GM20431 (cell line): ENCODE measurements around the gene ALCAM.

ENCODE experiments used
- in situ Hi-C: fragments of 300-500 bp; cut with MseI, MboI; formaldehyde crosslinking; loops from one replicate; pipeline ENCODE4 v1.15.0; 2020; ENCODE audit warnings: low sequenced_read_pairs; ENCODE audit not compliant: unreplicated experiment

Gene ALCAM

DNA sequence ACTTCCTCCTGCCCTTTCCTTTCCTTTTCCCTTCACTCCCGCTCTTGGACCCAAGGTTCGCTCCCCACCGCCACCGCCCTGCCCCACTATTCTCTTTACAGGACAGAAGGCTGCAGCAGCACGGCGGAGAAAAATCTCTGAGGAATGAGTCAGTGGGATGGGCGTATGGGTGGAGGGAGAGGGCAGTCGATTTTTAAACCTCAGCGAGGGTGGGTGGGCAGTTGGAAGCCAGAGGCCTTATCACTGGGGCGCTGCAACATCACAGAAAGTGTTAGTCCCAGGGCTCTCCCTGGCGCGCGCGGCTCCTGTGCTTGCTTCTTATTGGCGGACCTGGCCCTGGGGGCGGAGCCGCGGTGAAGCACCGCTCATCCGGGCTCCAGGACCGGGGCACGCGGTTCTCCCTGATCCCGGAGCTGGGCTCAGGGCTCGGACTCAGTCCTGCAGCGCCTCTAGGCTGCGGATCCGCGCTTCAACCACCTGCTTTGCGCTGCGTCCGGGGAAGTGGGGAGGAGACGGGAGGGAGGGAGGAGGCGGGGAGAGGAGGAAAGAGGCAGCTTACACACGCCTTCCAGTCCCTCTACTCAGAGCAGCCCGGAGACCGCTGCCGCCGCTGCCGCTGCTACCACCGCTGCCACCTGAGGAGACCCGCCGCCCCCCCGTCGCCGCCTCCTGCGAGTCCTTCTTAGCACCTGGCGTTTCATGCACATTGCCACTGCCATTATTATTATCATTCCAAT, at the start of gene ALCAM:
ALCAM (plus strand) TSS at position 584 of the 737 bp plus-strand sequence.
- in situ Hi-C loops = loop anchor here (25.0 kb wide), 1 partner anchor 1104 kb away; no protein-coding TSS in a partner anchor

DNA sequence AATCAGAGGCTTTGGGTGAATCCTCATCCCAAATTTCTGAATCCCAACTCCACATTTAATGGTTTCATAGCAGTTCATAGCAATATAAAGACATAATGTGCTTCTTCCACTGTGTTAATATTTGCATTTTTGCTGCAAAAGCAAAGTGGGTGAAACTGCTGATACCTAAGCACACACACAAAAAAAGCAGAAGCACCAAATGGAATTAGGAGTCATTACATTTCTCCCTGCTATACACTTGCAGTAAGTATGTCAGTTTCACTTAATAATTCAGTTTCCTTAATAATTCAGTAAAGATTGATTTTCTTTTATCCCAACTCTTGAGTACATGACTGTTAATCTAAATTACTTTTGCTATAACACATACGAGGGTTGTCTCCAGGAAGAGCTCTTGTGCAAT, 48.9 kb upstream of the ALCAM start:
- in situ Hi-C loops = no loop called here

DNA sequence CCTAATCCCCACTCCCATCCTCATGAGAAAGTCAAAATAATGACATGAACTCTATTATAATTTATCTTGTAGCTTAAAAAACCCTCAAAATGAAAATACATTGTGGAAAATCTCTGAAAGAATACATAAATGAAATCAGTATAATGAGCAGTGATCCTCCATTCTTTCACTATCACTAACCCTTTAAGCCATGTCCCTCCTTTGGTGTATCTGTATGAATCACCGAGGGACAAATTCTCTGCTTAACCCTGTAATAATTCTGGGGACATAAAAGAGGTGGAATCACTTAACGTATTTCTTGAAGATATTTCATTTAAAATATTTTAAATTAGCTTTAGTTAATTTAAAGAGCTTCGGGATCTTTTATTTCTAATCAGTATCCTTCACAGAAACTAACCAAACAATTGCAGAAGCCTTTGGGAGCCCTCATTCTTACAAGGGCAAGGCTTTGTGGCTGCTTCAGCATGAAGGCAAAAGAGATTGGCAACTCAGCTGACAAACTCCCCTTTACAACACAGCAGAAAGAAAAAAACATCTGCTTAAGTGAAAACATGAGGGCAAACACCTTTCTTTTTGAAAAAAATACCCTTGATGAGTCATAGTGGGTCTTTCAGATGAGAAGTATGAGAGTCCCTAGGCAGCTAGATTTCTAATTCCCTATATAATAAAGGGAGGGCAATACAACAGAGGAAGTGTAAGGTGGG, 44.0 kb upstream of the ALCAM start:
- in situ Hi-C loops = no loop called here

DNA sequence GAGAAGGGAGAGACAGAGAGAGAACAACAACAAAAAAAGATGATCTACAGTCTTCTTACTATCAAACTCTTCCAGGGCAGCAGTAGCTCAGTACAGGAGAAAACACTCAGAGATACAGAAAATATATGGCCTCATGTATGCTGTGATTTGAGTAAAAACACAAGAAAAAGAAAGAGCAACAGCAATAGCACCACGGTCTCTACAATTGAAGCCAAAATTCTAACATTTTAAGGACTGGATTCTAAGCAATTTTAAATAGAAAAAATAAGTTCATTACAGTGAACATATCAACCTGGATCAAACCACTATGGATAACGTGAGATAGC, 43.5 kb upstream of the ALCAM start:
- in situ Hi-C loops = no loop called here

DNA sequence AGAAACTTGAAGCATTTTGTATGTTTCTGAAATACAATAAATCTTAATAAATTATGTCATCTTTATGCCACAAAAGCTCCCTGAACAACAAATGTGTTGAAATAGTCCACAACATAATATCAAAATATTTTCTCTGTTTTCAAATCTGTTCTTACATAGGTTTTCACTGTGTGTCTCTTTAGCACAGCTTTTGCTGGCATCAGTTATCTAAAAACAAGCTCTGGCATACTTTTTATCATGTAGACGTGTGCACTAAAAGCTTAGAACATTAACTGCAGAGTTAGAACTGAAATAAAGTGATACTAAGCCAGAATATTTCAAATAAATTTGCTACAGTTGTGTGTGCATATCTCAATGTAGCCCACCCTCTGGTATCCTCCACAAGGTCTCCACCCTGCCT, 41.8 kb upstream of the ALCAM start:
- in situ Hi-C loops = no loop called here

DNA sequence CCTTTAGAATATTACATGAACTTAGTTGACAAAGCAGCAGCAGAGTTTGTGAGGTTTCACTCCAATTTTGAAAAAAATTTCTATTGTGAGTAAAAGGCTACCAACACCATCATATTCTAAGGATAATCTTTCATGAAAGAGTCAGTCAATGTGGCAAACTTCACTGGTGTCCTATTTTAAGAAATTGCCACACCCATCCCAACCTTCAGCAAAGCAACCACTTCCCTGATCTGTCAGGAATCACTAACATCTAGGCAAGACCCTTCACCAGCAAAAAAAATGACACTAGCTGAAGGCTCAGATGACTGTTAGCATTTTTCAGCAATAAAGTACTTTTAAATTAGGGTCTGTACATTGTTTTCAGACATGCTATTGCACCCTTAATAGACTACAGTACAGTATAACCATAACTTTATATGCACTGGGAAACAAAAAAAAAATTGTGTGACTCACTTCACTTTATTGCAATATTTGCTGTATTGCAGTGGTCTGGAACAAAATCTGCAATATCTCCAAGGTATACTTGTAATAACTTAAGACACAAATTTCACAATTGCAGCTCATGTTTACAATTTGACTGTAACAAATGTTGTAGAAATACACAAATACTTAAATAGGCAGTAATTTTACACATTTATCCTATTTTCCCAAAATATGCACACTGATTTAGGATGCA, 38.9 kb upstream of the ALCAM start:
- in situ Hi-C loops = no loop called here

DNA sequence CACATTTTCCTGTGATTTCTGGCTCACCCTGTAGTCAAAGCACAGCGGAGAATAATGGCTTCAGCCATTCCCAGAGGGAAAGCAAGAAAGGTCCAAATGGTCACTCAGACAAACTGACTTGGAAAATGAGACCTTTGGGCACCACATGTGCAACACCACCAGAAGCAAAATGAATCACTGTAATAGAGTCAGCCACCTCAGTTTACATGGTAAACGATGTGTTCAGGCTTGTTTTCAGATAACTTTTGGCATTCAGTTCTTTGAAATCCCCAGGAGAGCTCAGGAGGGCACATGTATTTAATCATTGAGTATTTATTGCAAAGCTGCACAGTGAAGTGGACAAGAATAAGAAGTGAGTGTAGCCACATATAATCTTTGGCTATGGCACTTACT, 38.4 kb upstream of the ALCAM start:
- in situ Hi-C loops = no loop called here

DNA sequence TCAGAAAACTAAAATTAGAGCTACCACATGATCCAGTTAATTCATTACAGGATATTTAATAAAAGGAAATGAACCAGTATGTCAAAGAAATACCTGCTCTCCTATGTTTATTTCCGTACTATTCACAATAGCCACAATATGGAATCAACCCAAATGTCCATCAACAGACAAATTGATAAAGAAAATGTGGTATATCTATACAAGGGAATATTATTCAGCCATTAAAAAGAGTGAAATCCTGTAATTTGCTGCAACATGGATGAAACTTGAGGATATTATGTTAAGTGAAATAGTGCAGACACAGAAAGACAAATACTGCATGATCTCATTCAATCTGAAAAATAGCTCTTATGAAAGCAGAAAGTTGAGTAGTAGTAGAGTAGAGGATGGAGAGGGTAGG, 33.7 kb upstream of the ALCAM start:
- in situ Hi-C loops = no loop called here

DNA sequence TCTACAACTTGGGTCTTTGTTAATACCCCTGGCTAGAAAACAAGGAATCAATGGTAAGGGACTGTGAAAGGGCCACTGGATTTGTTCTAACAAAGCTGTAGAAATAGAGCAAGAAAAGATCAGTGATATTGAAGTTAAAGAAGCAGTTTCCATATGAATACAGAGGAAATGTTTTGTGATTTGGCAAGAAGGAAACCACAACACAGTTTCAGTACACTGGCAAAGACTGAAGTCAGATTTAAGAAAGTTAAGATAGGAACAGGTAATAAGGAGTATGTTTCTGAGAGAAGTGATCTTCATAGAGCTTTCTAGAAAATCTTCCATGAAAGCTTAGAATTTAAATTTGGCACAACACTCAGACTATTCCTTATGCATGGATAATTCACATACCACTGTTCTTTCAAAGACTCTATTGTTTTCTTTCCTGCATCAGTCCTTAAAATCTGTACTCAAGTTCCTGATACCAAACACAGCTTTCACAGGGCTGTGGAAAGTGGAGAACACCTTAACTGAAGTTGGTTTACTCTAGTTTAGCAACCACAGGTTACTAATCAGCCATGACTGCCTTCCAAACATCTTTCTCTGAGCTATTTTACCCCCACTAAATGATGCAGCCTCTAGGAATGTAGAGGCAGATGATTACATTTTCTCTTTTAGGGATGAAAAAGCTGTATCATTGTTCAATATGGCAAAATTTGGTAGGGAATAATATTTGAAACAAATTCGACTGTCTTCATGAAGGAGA, 32.4 kb upstream of the ALCAM start:
- in situ Hi-C loops = no loop called here

DNA sequence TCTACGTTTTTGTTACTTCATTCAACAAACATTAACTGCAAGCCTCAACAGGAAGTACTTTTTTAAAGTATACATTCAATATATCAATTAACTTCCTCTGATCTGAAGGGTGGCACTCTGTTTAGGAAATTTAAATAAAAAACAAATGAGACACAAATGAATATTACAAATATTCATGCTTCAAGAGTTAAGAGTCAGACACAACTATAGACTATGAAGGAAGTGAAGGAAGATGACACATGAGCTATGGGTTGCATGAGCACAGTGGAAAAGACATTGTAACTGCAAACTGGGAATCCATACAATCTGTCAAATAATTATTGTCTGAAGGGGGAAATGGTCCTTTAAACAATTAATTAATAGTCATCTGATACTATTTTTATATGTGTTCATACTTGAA, 26.8 kb upstream of the ALCAM start:
- in situ Hi-C loops = no loop called here

DNA sequence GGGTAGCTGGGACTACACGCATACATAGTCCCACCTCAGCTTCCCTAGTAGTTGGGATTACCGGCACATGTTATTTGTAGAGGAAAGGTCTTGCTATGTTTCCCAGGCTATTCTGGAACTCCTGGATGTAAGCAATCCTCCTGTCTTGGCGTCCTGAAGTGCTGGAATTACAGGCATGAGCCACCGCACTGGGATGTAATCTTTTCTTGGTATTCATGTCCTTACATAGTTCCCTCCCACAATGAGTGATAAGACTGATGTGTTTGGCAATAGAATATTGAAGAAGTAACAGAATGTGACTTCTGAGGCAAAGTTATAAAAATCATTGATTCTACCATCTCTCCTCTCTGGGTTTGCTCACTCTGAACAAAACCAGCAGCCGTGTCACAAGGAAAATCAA, 22.7 kb upstream of the ALCAM start:
- in situ Hi-C loops = no loop called here

DNA sequence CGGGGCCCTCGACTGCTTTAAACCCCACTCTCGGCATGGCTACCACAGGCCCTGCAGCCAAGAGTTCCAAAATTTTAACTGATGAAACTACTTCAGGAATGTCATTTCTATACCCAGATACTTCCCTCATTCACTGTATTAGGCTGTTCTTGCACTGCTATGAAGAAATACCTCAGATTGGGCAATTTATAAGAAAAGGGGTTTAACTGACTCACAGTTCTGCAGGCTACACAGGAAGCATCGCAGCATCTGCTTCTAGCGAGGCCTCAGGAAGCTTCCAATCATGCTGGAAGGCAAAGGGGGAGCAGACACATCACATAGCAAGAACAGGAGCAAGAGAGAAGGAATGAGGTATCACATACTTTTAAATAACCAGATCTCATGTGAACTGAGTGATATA, 21.6 kb upstream of the ALCAM start:
- in situ Hi-C loops = no loop called here

DNA sequence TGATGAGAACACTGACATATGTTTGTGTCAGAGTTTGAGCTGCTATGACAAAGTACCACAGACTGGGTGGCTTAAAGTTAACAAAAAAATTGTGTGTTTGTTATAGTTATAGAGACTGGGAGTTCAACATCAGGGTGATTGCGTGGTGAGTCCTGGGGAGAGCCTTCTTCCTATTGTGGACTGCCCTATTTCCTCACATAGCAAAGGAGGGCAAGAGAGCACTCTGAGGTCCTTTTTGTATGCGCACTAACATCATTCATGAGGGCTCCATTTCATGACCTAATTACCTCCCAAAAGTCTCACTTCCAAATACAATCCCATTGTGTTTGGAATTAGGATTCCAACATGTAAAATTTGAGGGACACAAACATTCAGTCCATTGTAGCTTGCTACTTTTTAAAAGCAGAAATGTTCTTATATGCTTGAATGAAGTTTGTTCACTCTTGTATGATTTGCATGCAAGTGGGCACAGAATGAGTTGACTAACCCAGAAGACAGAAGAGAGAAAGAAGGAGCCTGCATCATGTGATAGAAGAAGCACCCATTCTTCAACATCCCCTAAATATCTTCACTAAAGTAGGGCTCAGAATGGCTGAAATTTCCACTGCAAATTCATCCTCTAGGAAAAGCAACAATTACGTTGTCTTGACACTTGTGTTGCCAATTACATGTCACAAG, 18.9 kb upstream of the ALCAM start:
- in situ Hi-C loops = no loop called here

DNA sequence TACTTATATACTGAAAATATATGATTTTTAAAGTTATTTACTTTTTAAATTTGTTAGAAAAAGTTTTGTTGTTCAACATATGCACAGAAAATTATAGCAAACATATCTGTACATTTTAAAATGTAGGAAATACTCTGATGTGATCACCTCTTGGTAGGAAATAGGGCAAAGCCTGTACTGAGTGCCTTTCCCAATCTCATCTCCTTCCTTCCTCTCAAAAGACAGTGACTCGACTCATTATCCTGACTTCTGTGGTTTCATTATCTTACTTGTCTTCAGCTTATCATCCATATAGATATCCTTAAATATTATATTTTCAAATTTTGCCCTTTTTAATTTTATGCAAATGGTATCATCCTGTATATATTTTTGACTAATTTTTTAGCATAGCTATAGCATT, 18.4 kb upstream of the ALCAM start:
- in situ Hi-C loops = no loop called here

DNA sequence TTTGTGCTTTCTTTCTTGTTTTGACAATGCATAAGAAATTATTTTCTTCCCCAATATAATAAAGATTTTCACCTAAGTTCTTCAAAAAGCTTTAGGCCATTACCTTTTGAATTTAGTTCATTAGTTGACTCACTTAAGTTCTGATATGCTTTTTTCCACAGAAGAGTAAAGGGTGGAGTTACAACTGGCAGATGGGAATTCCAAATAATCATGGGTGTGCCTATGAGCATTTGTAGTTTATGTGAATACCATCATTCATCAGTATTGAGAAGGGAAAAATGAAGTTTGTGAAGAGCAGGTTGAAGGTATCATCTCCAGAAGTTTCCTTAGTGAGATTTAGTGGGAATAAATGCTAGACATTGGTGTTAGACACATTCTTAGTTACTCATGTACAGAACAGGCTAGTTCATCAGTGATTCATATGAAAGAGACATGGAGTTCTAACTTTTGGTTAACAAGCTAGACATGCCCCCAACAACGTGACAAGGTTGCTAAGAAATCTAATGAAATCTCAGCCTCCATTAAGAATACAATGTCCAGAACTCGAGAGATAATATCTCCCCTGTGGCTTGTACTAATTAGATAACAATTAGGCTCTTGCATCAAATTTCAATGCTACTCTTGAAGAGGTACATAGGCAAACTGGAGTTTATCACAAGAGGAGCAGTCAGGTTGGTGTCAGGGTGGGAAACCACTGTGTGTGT, 16.9 kb upstream of the ALCAM start:
- in situ Hi-C loops = loop anchor here (25.0 kb wide), 1 partner anchor 1088 kb away; no protein-coding TSS in a partner anchor

DNA sequence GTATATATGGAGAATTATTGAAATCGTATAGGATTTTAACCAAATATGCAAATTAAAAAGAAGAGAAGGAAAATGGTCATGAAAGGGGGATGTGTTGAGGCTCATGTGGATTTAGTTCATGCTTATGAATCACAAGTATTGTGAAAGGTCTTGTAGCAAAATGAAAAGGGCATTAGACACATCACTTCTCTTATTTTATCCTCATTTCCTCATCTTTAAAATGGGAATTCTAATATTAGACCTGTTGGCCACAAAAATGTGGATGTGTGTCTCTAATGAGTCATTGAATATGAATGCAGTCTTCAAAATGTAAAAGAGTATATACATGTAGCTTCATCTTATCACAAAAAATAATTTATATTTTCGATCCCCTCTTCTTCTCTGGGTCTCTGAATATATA, 14.9 kb upstream of the ALCAM start:
- in situ Hi-C loops = loop anchor here (25.0 kb wide), 1 partner anchor 1090 kb away; no protein-coding TSS in a partner anchor

DNA sequence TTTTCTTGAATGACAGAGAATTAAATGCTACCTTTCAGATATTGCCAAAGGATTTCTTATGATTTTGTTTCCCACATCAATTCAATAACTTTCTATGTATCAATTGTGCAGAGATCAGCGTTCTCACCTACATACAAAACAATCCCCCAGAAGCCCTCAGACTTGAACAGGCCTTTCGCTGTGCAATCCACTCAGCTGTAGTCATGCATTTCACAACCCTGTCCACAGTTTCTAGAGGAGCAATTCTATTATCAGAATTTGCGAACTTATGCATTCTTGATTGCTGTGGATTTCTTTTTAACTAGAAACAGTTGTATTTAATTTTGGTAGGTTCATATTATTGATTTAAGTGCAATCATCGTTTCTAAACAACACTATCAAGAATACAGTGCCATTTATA, 13.7 kb upstream of the ALCAM start:
- in situ Hi-C loops = loop anchor here (25.0 kb wide), 1 partner anchor 1091 kb away; no protein-coding TSS in a partner anchor

DNA sequence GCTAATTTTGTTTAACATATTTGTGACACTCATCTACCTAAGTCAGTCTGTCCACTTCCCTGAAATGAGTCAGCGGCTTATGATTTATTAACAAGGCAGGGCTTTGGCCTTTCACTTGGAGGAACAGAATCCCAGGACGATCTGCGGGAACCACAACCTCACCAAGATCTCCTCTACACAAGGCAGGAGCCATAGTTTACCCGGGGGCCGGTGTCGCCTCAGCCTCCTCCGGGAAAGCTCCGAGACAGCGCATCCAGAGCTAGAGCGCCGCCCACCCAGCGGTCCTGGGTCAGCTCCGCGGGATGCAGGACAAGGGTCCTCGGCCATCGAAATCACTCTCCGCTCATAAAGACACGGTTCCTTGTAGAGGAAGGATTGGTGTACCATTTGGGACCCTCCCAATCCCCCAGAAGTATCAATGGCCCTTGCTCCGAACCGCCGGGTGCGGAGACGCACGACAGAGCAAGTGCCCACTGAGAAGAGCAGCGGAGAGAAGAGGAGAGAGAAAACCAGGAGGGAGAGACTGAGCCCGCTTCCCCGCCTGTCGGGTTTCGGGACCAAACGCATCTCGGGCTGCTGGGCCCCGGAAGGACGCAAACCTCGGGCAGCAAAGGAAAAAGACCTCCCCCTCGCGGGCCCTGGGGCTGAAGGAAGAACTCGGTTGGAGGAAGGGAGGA, 13.1 kb upstream of the ALCAM start:
- in situ Hi-C loops = loop anchor here (25.0 kb wide), 1 partner anchor 1091 kb away; no protein-coding TSS in a partner anchor

DNA sequence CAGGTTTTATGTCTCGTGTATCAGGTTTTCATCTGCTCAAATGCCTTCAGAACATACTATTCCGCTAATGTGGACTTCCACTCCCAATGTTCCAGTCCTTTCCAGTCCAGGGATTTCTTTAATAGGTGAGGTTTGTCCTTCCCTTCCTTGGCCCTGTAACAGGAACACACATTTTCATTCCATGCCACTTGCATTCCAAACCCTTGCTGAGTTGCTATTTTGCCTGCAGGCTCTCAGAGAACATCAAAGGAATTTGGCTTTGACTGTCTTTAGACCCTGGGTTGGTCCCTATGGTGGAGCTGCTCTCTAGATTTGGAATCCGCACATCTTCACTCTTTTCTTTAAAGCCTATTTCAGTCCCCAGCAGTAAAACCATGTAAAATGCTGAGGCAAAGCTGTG, 12.3 kb upstream of the ALCAM start:
- in situ Hi-C loops = loop anchor here (25.0 kb wide), 1 partner anchor 1092 kb away; no protein-coding TSS in a partner anchor
